GM13976 (cell line): ENCODE data around the gene TTBK1.

Experiments
- DNase-seq: peaks from one replicate; pipeline ENCODE4 v3.0.0; 2012; ENCODE audit warnings: low spot score
- in situ Hi-C: fragments of 300-500 bp; cut with MboI; formaldehyde crosslinking; loops from one replicate; pipeline ENCODE4 v1.12.0; 2022; ENCODE audit warnings: low sequenced_read_pairs, mixed read lengths, inconsistent platforms; ENCODE audit not compliant: unreplicated experiment
- TF ChIP-seq, protein P1 (sequence below): IDR thresholded peaks from 2 replicates; pipeline ENCODE4 v1.5.1; 2012; ENCODE audit warnings: borderline replicate concordance, mild to moderate bottlenecking; ENCODE audit not compliant: insufficient read depth; ENCODE audit errors: extremely low read depth, missing control alignments, control extremely low read depth

Gene TTBK1

DNA sequence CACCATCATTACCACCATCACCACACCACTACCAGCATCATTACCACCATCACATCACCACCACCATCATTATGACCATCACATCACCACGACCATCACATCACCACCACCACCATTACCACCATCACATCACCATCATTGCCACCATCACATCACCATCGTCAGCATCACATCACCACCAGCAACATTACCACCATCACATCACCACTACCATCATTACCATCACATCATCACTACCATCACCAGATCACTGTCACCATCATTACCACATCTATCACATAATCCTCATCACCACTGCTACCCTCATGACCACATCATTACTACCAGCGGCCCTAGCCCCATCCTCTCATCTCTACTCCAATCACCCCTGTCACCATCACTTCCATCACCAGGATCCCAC lies 51.3 kb downstream of the TTBK1 start:
- TF ChIP-seq, protein P1, sequence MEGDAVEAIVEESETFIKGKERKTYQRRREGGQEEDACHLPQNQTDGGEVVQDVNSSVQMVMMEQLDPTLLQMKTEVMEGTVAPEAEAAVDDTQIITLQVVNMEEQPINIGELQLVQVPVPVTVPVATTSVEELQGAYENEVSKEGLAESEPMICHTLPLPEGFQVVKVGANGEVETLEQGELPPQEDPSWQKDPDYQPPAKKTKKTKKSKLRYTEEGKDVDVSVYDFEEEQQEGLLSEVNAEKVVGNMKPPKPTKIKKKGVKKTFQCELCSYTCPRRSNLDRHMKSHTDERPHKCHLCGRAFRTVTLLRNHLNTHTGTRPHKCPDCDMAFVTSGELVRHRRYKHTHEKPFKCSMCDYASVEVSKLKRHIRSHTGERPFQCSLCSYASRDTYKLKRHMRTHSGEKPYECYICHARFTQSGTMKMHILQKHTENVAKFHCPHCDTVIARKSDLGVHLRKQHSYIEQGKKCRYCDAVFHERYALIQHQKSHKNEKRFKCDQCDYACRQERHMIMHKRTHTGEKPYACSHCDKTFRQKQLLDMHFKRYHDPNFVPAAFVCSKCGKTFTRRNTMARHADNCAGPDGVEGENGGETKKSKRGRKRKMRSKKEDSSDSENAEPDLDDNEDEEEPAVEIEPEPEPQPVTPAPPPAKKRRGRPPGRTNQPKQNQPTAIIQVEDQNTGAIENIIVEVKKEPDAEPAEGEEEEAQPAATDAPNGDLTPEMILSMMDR = no peak
- DNase-seq = no peak
- in situ Hi-C loops = no loop called here

DNA sequence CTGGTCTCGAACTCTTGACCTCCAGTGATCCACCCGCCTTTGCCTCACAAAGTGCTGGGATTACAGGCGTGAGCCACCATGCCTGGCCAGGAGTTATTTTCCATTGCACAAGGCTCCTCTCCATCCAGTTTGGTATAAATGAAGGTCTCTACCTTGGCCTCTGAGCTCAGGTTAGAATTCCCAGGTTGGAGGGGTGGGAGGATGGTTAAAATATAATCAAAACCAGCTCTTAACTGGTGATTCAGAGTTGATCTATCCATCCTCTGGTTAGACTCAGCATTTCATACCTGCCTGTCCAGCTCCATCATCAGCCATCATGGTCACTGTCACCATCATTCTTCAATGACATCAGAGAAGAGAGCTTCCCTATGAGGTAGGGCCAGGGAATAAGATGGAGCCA lies 52.2 kb downstream of the TTBK1 start:
- no peak for DNase-seq
- in situ Hi-C loops = no loop called here
- TF ChIP-seq, protein P1 = no peak

GRCh38 chr6:43296780-43297497 lies 53.7 kb downstream of the TTBK1 start:
- TF ChIP-seq, protein P1 = no peak
- peak; percentile 20 for DNase-seq
- in situ Hi-C loops = no loop called here

DNA sequence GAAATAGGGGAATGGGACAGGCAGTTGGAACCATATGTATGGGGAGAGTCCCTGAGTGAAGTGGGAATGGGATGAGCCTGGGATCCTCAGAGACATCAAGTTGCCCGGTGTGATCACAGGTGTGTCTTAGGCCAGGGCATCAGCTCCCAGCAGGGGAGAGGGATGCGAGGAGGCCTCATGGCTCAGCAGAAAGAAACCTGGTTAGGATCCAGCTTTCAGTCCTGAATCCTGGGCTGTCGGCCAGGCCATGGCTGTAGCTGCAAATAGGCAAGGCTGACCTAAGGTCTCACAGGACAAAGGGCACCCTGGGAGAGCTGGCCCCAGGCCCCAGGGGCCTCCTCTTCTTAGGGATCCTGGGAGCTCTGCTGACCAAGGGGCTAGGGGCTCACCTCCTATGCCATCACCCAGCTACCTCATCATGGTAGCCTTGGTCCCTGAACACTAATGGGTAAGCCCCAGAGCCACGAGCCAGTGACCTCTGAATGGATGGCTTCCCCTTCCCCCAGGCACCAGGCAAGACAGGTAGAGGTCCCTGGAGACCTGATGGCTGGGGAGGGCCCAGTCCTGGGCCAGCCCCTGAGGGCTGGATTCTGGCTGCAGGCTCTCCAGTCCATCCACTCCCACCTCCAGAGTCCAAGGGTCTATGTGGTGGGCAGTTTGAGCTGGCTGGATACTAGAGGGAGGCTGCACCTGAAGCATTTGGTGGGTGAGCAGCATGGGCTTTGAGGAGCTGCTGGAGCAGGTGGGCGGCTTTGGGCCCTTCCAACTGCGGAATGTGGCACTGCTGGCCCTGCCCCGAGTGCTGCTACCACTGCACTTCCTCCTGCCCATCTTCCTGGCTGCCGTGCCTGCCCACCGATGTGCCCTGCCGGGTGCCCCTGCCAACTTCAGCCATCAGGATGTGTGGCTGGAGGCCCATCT lies 54.6 kb downstream of the TTBK1 start, which contains the start of gene SLC22A7:
TSS of gene SLC22A7 (plus strand) at position 617 of the 921 bp plus-strand sequence. CDS start at position 716, 99 bp downstream.
- TF ChIP-seq, protein P1 = no peak
- in situ Hi-C loops = no loop called here
- peak; percentile 35 for DNase-seq

GRCh38 chr6:43298565-43299337 lies 55.5 kb downstream of the TTBK1 start:
- TF ChIP-seq, protein P1 = no peak
- in situ Hi-C loops = no loop called here
- peak; percentile 21 for DNase-seq

DNA sequence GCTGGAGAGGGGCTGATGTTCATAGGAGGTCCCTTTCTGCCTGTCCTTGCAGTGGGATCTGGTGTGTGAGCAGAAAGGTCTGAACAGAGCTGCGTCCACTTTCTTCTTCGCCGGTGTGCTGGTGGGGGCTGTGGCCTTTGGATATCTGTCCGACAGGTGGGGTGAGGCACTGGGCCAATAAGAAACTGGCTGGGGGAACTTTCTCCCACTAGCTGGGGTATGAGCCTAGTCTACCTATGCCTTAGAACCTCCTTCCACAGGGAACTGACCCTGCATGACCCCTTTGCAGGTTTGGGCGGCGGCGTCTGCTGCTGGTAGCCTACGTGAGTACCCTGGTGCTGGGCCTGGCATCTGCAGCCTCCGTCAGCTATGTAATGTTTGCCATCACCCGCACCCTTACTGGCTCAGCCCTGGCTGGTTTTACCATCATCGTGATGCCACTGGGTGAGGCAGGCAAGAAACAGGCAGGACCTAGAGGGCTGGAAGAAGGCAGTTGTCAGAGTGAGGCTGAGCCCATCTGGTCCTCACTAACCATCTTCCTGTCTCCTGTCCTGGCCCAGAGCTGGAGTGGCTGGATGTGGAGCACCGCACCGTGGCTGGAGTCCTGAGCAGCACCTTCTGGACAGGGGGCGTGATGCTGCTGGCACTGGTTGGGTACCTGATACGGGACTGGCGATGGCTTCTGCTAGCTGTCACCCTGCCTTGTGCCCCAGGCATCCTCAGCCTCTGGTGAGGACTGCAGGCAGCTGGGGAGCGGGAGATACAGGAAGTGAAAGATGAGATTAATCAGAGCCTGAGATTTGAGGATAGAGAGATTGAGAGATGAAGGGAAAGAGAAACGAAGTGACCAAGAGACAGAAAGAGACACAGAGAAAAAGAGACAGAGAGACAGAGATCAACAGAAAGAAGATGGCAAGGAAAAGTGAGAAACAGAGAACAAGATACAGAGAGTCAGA lies 56.3 kb downstream of the TTBK1 start:
- peak; percentile 21 for DNase-seq
- TF ChIP-seq, protein P1 = no peak
- in situ Hi-C loops = no loop called here
